GM12875 (cell line): Measurements from ENCODE around the gene LMBRD1.

Experiments used
- H3K4me3 ChIP-seq: one replicate; pipeline ENCODE4 v1.5.1; 2011; ENCODE audit warnings: low read depth, low read length, control low read depth
- CTCF ChIP-seq: IDR thresholded peaks from 2 replicates; pipeline ENCODE4 v1.5.1; 2011; ENCODE audit warnings: low read depth, mild to moderate bottlenecking, control low read depth, inconsistent platforms, low read length, moderate library complexity, borderline replicate concordance; ENCODE audit not compliant: insufficient read depth

LMBRD1 gene

GRCh38 chr6:69624944-69625343 lies 171.9 kb downstream of the LMBRD1 start:
- no peak for TF ChIP-seq CTCF
- no peak overlapping the region for H3K4me3 ChIP-seq
